ENCODE results near the gene RBKS. TPM values are rescaled to one million over a fixed set of nuclear protein-coding genes. Genes with fewer than 3 reads are reported as not detected.

The RBKS gene
- total and polyA plus RNA-seq, 2 of the 13 experiments (the other 11 are each of a cell fraction or from before 2014, with no cell fraction given), result 7.7 to 8.3 TPM

GRCh38 chr2:27771548-27772335, 118.4 kb downstream of the RBKS start, which contains the start of gene MRPL33 (continued):
- TF ChIP-seq ZNF512 (CRISPR knock-in tag; IDR thresholded peaks at IDR 0.05), result peak; percentile 60; the same call in 1 of the 2 replicates
- TF ChIP-seq NR2F1 (CRISPR knock-in tag; IDR thresholded peaks at IDR 0.05), result 0 out of 4 replicates have a peak, but pooled peaks of 1 of the 2 experiments have one; percentile 7
- no peak for TF ChIP-seq ZNF468 (CRISPR knock-in tag; IDR thresholded peaks at IDR 0.05)
- TF ChIP-seq ZFP41 (CRISPR knock-in tag; IDR thresholded peaks at IDR 0.05; ENCODE audit: borderline replicate concordance), result peak; percentile 72; the same call in 1 of the 2 replicates
- peak; percentile 87; the same call in 1 of the 2 replicates for TF ChIP-seq ARID2 (CRISPR knock-in tag; IDR thresholded peaks at IDR 0.05; ENCODE audit: borderline replicate concordance)
- TF ChIP-seq IKZF4 (CRISPR knock-in tag; IDR thresholded peaks at IDR 0.05; ENCODE audit: borderline replicate concordance, low read depth, not compliant biosample characterization), result peak; percentile 91
- TF ChIP-seq ZNF329 (CRISPR knock-in tag; IDR thresholded peaks at IDR 0.05; ENCODE audit: low read depth), result peak; percentile 71; the same call in 1 of the 2 replicates
- TF ChIP-seq AHR (CRISPR knock-in tag; IDR thresholded peaks at IDR 0.05), result peak; percentile 75; the same call in 1 of the 2 replicates
- TF ChIP-seq GABPB1 (CRISPR knock-in tag; IDR thresholded peaks at IDR 0.05), result peak; percentile 100
- no peak for TF ChIP-seq TCF7L2 (IDR thresholded peaks at IDR 0.05; ENCODE audit: low read depth, low read length)
- TF ChIP-seq ZBTB4 (CRISPR knock-in tag; IDR thresholded peaks at IDR 0.05; ENCODE audit: borderline replicate concordance), result peak; percentile 89; the same call in 1 of the 2 replicates
- TF ChIP-seq SP5 (CRISPR knock-in tag; IDR thresholded peaks at IDR 0.05; ENCODE audit: borderline replicate concordance, low read depth), result peak; percentile 75
- peak; percentile 97 for TF ChIP-seq ZNF280B (CRISPR knock-in tag; IDR thresholded peaks at IDR 0.05; ENCODE audit: borderline replicate concordance)
- no peak for TF ChIP-seq ZNF75D (CRISPR knock-in tag; IDR thresholded peaks at IDR 0.05; ENCODE audit: borderline replicate concordance)
- peak; percentile 58; the same call in 1 of the 2 replicates for TF ChIP-seq ZFP90 (CRISPR knock-in tag; IDR thresholded peaks at IDR 0.05; ENCODE audit: borderline replicate concordance)
- peak; percentile 96 for TF ChIP-seq YEATS2 (CRISPR knock-in tag; IDR thresholded peaks at IDR 0.05; ENCODE audit: borderline replicate concordance)
- no peak for TF ChIP-seq ZNF749 (CRISPR knock-in tag; IDR thresholded peaks at IDR 0.05; ENCODE audit: borderline replicate concordance)
- TF ChIP-seq NAIF1 (CRISPR knock-in tag; IDR thresholded peaks at IDR 0.05; ENCODE audit: borderline replicate concordance), result peak; percentile 82; the same call in 1 of the 2 replicates
- no peak; the same call in 1 of the 2 replicates for TF ChIP-seq ZNF775 (CRISPR knock-in tag; IDR thresholded peaks at IDR 0.05; ENCODE audit: borderline replicate concordance)
- peak; percentile 88 for TF ChIP-seq CCDC6 (CRISPR knock-in tag; IDR thresholded peaks at IDR 0.05)
- no peak for TF ChIP-seq JUNB (CRISPR knock-in tag; IDR thresholded peaks at IDR 0.05; ENCODE audit: borderline replicate concordance)

All from HepG2 (cell line).